Head of caudate nucleus (tissue), 42 donors: ENCODE results near the gene USP50.
"Not testable (repeated sequence)": the region's sequence is repeated elsewhere in the genome, so short reads cannot be mapped to it uniquely, and the experiment has no call there.

ENCODE experiments used
- DNase-seq, 42 donors: peaks; one replicate each; pipeline versions ENCODE4 v3.0.0 to v3.0.0-alpha.2; 2020 to 2021; ENCODE audit warnings: mixed read lengths in 7 of 42
- intact Hi-C: fragments of 100-400 bp; cut with DNase I; formaldehyde crosslinking; loops from one replicate; pipeline ENCODE4 v1.15.0; 2022

Gene USP50

GRCh38 chr15:50546566-50546965, at the start of gene USP50:
USP50 (minus strand) TSS chr15:50546666; CDS start chr15:50546525, 141 bp downstream.
- intact Hi-C loops: no loop called here
- no peak for DNase-seq

- no peak for DNase-seq
- intact Hi-C loops: no loop called here
These were observed 47.8 kb upstream of the USP50 start for GRCh38 chr15:50594311-50594710.

- no peak for DNase-seq
- intact Hi-C loops: no loop called here
These were observed 47.3 kb upstream of the USP50 start for GRCh38 chr15:50593761-50594160.

DNA sequence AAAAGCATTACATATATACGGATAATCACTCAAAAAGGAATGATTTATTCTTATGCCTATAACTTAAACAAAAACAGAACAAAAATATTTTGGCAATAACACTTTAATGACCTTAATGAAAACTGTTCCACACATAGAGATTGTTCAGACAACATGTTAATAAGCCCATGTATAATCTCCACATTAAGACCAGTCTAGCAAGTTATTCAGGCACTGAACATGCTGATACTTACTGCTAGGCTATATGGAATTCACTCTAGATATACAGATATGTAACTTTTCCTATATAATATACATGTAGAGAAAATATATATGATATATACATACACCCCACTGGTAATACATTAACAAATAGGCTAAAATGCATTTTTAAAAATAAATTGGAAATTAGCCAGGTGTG, 43.8 kb upstream of the USP50 start:
- DNase-seq: no peak
- intact Hi-C loops: no loop called here

DNA sequence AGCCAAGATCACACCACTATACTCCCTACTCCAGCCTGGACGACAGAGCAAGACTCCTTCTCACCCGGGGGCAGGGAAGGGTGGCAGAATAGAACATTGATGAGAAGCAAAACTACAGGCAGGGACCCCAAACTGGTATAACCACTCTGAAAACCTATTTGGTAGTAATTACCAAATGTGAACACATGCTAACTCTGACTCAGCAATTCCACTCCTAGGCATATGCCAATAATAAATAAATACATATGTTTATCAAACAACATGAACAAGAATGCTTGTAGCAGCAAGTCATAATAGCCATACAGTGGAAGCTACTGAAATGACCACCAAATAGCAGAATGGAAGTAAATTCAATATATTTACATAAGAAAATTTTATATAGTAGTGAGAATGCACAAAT, 31.0 kb upstream of the USP50 start:
- intact Hi-C loops: no loop called here
- DNase-seq: no peak

DNA sequence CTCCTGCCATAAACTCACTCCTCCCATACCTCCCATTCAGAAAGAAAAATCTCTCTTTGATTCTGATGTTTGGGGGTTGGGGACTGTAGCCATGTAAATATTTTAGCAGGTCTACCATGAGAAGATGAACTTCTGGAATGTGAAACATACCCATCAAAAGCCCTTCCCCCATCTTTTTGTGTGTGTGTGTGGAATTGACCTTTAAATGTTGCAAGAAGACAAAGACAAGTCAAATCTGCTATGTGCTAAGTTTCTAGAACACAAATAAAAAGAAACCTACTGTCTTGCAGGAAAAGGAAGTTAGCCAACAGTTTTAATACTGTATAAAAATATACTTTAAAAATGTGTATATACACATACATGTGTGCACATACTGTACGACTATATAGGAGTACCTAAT, 29.7 kb upstream of the USP50 start:
- intact Hi-C loops: no loop called here
- DNase-seq: no peak

- intact Hi-C loops, DNase-seq: not testable (repeated sequence)
These were observed 27.4 kb upstream of the USP50 start for GRCh38 chr15:50573842-50574241.

DNA sequence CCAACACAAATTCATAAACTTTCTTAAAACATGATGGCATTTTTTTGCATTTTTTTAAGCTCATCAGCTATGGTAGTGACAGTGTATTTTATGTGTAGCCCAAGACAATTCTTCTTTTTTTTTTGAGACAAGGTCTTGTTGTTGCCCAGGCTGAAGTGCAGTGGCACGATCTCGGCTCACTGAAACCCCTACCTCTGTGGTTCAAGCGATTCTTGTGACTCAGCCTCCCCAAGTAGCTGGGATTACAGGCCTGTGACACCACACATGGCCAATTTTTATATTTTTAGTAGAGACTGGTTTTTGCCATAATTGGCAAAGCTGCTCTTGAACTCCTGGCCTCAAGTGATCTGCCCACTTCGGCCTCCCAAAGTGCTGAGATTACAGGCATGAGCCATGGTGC, 17.3 kb upstream of the USP50 start:
- DNase-seq: no peak
- intact Hi-C loops: no loop called here

GRCh38 chr15:50562735-50563640, 16.5 kb upstream of the USP50 start:
- DNase-seq: no peak
- intact Hi-C loops: no loop called here

DNA sequence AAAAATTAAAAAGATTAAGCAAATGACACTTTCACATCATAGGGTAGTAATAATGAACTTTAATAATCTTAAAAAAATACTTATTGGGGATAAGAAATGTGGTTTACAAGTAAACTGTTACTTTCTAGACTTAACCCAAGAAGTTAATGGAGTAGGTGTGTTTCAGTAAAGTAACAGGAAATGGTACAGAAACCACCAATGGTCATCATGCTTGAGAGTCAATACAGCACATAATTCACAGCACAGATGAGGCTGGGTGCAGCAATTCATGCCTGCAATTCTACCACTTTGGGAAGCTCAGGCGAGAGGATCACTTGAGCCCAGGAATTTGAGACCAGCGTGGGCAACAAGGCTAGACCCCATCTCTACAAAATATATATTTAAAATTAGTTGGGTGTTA, 11.5 kb upstream of the USP50 start:
- no peak for DNase-seq
- intact Hi-C loops: no loop called here

- DNase-seq: no peak
- intact Hi-C loops: no loop called here
These were observed 10.3 kb upstream of the USP50 start for GRCh38 chr15:50556642-50557371.

- intact Hi-C loops: no loop called here
- DNase-seq: no peak
These were observed 5.8 kb upstream of the USP50 start for GRCh38 chr15:50552238-50552637.

DNA sequence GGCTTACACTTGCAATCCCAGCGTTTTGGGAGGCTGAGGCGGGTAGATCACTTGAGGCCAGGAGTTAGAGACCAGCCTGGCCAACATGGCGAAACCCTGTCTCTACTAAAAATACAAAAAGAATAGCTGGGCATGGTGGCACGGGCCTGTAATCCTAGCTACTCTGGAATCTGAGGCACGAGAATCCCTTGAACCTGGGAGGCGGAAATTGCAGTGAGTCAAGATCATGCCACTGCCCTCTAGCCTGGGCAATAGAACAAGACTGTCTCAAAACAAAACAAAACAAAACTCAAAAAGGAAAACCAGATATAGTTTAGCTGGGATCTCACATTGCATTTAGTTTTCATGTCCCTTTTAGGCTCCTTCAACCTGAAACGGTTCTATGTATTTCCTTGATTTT, 2.9 kb upstream of the USP50 start:
- no peak for DNase-seq

DNA sequence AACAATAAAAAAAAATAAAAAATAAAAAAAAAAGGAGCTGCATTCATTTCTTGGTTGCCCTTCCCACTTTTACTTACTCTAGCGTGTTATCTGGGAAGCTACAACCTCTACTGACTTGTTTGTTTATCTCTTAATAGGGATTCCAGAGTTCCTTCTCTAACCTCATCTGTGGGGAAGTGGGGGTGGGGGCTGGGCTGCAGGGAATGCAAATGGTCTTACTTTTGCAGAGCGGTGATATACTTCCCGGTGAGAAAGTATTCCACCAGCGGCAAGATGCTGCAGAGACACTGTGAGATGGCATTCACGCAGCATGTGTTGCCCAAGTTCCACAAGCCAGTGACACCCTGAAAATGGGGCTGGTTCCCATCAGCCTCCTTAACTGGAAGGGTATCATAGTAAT, 2.1 kb downstream of the USP50 start:
- intact Hi-C loops: no loop called here
- DNase-seq: no peak

More for the DNA sequence above, 2.9 kb upstream of the USP50 start:
- intact Hi-C loops: no loop called here

DNA sequence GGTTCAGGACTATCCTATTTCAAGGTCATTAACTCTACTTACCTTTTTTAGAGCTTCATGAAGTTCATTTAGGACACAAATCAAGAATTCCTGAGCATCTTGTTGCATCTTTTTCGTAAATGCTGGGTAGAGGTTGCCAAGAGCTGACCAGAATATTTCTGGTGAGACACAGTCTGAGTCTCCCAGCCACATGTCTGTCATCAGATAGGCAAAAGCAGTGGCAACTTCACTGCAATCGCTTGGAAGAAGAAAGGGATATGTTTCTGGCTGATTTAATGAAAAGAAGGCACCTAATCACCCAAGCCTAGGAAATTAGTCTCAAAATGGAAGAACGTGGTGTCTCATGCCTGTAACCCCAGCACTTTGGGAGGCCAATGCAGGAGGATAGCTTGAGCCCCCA, 2.9 kb downstream of the USP50 start:
- intact Hi-C loops: no loop called here
- no peak for DNase-seq

- intact Hi-C loops: no loop called here
- DNase-seq: no peak
These were observed 3.6 kb downstream of the USP50 start for GRCh38 chr15:50542887-50543210.

GRCh38 chr15:50531766-50532165, 14.7 kb downstream of the USP50 start:
- no peak for DNase-seq
- intact Hi-C loops: no loop called here

DNA sequence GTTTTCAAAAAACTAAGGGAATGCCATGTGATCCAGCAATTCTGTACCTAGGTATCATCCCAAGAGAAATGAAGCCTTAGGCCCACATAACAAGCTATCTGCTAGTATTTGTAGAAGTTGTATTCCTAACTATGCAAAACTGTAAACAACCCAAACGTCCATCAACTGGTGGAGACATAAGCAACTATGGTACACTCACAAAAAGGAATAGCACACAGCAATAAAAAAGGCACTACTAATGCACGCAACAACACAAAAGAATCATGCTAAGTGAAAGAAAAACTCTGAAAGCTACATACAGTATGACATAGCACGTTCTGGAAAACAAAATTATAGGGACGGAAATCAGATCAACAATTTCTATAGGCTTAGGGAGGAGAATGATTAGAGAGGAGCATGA, 15.3 kb downstream of the USP50 start:
- no peak for DNase-seq
- intact Hi-C loops: no loop called here

DNA sequence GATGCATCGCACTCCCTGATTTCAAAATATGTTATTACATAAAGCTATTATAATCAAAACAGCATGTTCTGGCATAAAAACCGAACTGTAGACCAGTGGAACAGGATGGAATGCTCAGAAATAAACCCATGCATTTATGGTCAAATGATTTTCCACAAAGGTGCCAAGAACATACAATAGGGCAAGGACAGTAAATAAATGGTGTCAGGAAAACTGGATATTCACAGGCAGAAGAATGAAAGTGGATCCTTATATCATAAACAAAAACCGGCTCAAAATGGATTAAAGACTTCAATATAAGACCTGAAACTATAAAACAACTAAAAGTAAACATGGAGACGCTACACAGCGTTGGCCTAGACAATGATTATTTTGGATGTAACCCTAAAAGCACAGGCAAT, 22.6 kb downstream of the USP50 start:
- intact Hi-C loops: no loop called here
- no peak for DNase-seq

- intact Hi-C loops: no loop called here
- no peak for DNase-seq
These were observed 26.6 kb downstream of the USP50 start for GRCh38 chr15:50519740-50520425.
